SK-N-MC (cell line): ENCODE results near the gene CITED4.

Source experiments
- DNase-seq: peaks from one replicate; pipeline ENCODE4 v3.0.0-alpha.2; 2011; ENCODE audit warnings: low read depth, low spot score
- H3K27ac ChIP-seq: fragments of 200-600 bp; sonication (generic); 2 replicates; pipeline ENCODE4 v1.5.1; 2016; ENCODE audit warnings: mixed run types
- H3K36me3 ChIP-seq: fragments of 200-600 bp; sonication (generic); 2 replicates; pipeline ENCODE4 v1.6.1; 2017; ENCODE audit warnings: antibody characterized with exemption, low read length, mixed read lengths; ENCODE audit not compliant: insufficient read depth
- H3K4me3 ChIP-seq: fragments of 200-600 bp; sonication (generic); 2 replicates; pipeline ENCODE4 v1.5.1; 2016
- H3K9ac ChIP-seq: fragments of 200-600 bp; sonication (generic); 2 replicates; pipeline ENCODE4 v1.8.0; 2017; ENCODE audit warnings: mixed run types, mixed read lengths; ENCODE audit not compliant: insufficient read length
- H3K9me3 ChIP-seq: fragments of 200-600 bp; sonication (generic); 2 replicates; pipeline ENCODE4 v1.6.1; 2017; ENCODE audit warnings: low read depth, mild to moderate bottlenecking, antibody characterized with exemption, low read length, moderate library complexity, mixed read lengths
- EZH2 ChIP-seq: fragments of 200-600 bp; sonication (generic); IDR thresholded peaks from one replicate; pipeline ENCODE4 v1.6.1; 2017; ENCODE audit warnings: antibody characterized with exemption
- FOXP2 ChIP-seq: optimal IDR thresholded peaks from 2 replicates; pipeline ENCODE3; 2011; ENCODE audit warnings: mild to moderate bottlenecking, moderate library complexity; ENCODE audit not compliant: insufficient read depth; ENCODE audit errors: extremely low read length, control extremely low read depth
- POLR2AphosphoS5 ChIP-seq: IDR thresholded peaks from 2 replicates; pipeline ENCODE4 v1.6.1; 2012; ENCODE audit warnings: mild to moderate bottlenecking, low read depth, low read length, borderline replicate concordance

Gene CITED4

GRCh38 chr1:40844887-40845878 is 17.0 kb downstream of the CITED4 start:
- Histone ChIP-seq H3K4me3 (no peak overlapping the region), H3K36me3 (no peaks in the 10 kb centered on the region), H3K27ac (no peak overlapping the region), H3K9ac (no peak overlapping the region), H3K9me3 (no peaks in the 10 kb centered on the region)
- TF ChIP-seq FOXP2 = no peak
- no peak for TF ChIP-seq POLR2AphosphoS5
- TF ChIP-seq EZH2 = no peak
- DNase-seq = no peak

GRCh38 chr1:40844079-40844478 is 18.1 kb downstream of the CITED4 start:
- Histone ChIP-seq H3K27ac (no peak overlapping the region), H3K4me3 (no peak overlapping the region), H3K9ac (no peak overlapping the region), H3K36me3 (no peaks in the 10 kb centered on the region), H3K9me3 (no peaks in the 10 kb centered on the region)
- TF ChIP-seq EZH2 = no peak
- TF ChIP-seq POLR2AphosphoS5 = no peak
- no peak for TF ChIP-seq FOXP2
- DNase-seq = no peak

- DNase-seq = no peak
- Histone ChIP-seq H3K9ac (no peak overlapping the region), H3K36me3 (no peaks in the 10 kb centered on the region), H3K9me3 (no peaks in the 10 kb centered on the region), H3K27ac (no peak overlapping the region), H3K4me3 (no peak overlapping the region)
- TF ChIP-seq EZH2 (no peak), POLR2AphosphoS5 (no peak), FOXP2 (no peak)
Observed at GRCh38 chr1:40842691-40843090, 19.5 kb downstream of the CITED4 start.

GRCh38 chr1:40842207-40842606 is 20.0 kb downstream of the CITED4 start:
- Histone ChIP-seq H3K9ac (no peak overlapping the region), H3K27ac (no peak overlapping the region), H3K36me3 (no peaks in the 10 kb centered on the region), H3K9me3 (no peaks in the 10 kb centered on the region), H3K4me3 (no peak overlapping the region)
- TF ChIP-seq POLR2AphosphoS5 = no peak
- DNase-seq = no peak

- TF ChIP-seq FOXP2 (no peak), POLR2AphosphoS5 (no peak), EZH2 (no peak)
- Histone ChIP-seq H3K9me3 (no peaks in the 10 kb centered on the region), H3K4me3 (no peak overlapping the region), H3K27ac (no peak overlapping the region), H3K36me3 (no peaks in the 10 kb centered on the region), H3K9ac (no peak overlapping the region)
- DNase-seq = no peak
Observed at GRCh38 chr1:40841602-40842001, 20.6 kb downstream of the CITED4 start.

- H3K9me3 ChIP-seq = no peaks in the 10 kb centered on the region
- no peak for DNase-seq
- H3K27ac ChIP-seq = no peak overlapping the region
- H3K36me3 ChIP-seq = no peaks in the 10 kb centered on the region
- no peak overlapping the region for H3K4me3 ChIP-seq
- no peak overlapping the region for H3K9ac ChIP-seq
- no peak for TF ChIP-seq EZH2
- TF ChIP-seq FOXP2 = no peak
- no peak for TF ChIP-seq POLR2AphosphoS5
Observed at GRCh38 chr1:40840526-40841323, 21.4 kb downstream of the CITED4 start.

- Histone ChIP-seq H3K36me3 (no peaks in the 10 kb centered on the region), H3K4me3 (no peak overlapping the region), H3K9me3 (no peaks in the 10 kb centered on the region), H3K27ac (no peak overlapping the region), H3K9ac (no peak overlapping the region)
- no peak for DNase-seq
- no peak for TF ChIP-seq POLR2AphosphoS5
- TF ChIP-seq EZH2 = no peak
- no peak for TF ChIP-seq FOXP2
Observed at GRCh38 chr1:40839943-40840335, 22.2 kb downstream of the CITED4 start.

- TF ChIP-seq POLR2AphosphoS5 = no peak
- no peak for TF ChIP-seq FOXP2
- TF ChIP-seq EZH2 = no peak
- Histone ChIP-seq H3K27ac (no peak overlapping the region), H3K9ac (no peak overlapping the region), H3K9me3 (no peaks in the 10 kb centered on the region), H3K36me3 (no peaks in the 10 kb centered on the region), H3K4me3 (no peak overlapping the region)
- no peak for DNase-seq
Observed at GRCh38 chr1:40838980-40839942, 22.9 kb downstream of the CITED4 start.
